Sigmoid colon (tissue), 4 donors: ENCODE measurements around the gene GNAI3.

Experiments
- POLR2A ChIP-seq, 2 donors: fragments of 450-650 bp; IDR thresholded peaks; one replicate each; pipeline ENCODE4 v1.6.1; 2016; ENCODE audit warnings: antibody characterized with exemption in 2 of 2, mild to moderate bottlenecking in 2 of 2, moderate library complexity in 2 of 2
- POLR2AphosphoS5 ChIP-seq, 4 donors: sonication (generic); formaldehyde crosslinking; IDR thresholded peaks; one replicate each; pipeline ENCODE4 v1.6.1; 2017; ENCODE audit warnings: antibody characterized with exemption in 4 of 4
- TF ChIP-seq, protein P1 (sequence below), 4 experiments: fragments of 450-650 bp in 3 of 4; fragments of 200-600 bp in 1 of 4; IDR thresholded peaks; one replicate each; pipeline ENCODE4 v1.5.1; 2016 to 2019; ENCODE audit warnings: antibody characterized with exemption in 4 of 4, mild to moderate bottlenecking in 3 of 4, moderate library complexity in 2 of 4

DNA sequence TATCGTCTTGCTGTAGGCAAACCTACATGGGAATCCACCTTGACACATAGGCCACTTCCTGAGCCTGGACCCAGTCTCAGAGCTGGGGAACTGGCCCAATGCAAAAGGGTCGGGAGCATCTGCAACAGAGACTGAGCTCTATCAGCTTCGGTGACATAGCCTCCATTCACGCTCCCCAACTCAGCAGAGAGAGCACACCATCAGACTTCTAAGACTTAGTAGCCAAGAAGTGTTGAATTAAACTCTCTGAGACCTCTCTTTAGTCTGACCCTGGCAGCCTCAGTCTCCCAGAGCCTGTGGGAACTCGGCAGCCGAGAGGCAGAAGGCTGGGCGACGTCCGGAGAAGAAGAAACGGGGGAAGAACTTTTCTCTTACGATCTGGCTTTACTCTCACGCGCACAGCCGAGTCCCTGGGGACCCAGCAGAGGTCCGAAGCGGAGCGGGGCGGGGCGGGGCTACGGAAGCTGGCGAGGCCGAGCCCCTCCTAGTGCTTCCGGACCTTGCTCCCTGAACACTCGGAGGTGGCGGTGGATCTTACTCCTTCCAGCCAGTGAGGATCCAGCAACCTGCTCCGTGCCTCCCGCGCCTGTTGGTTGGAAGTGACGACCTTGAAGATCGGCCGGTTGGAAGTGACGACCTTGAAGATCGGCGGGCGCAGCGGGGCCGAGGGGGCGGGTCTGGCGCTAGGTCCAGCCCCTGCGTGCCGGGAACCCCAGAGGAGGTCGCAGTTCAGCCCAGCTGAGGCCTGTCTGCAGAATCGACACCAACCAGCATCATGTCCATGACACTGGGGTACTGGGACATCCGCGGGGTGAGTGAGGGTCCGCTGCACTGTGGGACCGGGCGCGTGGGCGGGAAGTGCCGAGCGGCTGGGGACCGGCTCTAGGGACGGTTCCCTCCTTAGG, 107.5 kb downstream of the GNAI3 start, which contains the start of gene GSTM4:
- peak; percentile 66 to 83 (median 72) for TF ChIP-seq POLR2AphosphoS5 (IDR thresholded peaks at IDR 0.05)
- TF ChIP-seq, protein P1, sequence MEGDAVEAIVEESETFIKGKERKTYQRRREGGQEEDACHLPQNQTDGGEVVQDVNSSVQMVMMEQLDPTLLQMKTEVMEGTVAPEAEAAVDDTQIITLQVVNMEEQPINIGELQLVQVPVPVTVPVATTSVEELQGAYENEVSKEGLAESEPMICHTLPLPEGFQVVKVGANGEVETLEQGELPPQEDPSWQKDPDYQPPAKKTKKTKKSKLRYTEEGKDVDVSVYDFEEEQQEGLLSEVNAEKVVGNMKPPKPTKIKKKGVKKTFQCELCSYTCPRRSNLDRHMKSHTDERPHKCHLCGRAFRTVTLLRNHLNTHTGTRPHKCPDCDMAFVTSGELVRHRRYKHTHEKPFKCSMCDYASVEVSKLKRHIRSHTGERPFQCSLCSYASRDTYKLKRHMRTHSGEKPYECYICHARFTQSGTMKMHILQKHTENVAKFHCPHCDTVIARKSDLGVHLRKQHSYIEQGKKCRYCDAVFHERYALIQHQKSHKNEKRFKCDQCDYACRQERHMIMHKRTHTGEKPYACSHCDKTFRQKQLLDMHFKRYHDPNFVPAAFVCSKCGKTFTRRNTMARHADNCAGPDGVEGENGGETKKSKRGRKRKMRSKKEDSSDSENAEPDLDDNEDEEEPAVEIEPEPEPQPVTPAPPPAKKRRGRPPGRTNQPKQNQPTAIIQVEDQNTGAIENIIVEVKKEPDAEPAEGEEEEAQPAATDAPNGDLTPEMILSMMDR (IDR thresholded peaks at IDR 0.05): no peak
- TF ChIP-seq POLR2A (IDR thresholded peaks at IDR 0.05): peak; percentile 47 to 57
